GM23338 (cell line): Measurements from ENCODE around the gene NUCB2. TPM values are rescaled to one million over a fixed set of nuclear protein-coding genes. Genes with fewer than 3 reads are reported as not detected.

Experiments used
- ATAC-seq: fragments of 200-7000 bp; cut with Tn5 transposase; 3 replicates; pipeline ENCODE4 v1.9.1; 2020
- DNase-seq: peaks from one replicate; pipeline ENCODE4 v3.0.0-alpha.2; 2015; ENCODE audit warnings: low spot score
- H2AFZ ChIP-seq: fragments of 200-600 bp; sonication (generic); 2 replicates; pipeline ENCODE4 v1.8.0; 2016; ENCODE audit warnings: antibody characterized with exemption, mild to moderate bottlenecking, moderate library complexity
- H3F3A ChIP-seq: fragments of 200-600 bp; sonication (generic); replicated peaks from 2 replicates; pipeline ENCODE4 v1.8.0; 2017; ENCODE audit warnings: antibody characterized with exemption, mixed run types, low read depth
- H3K27ac ChIP-seq: fragments of 200-600 bp; sonication (generic); 2 replicates; pipeline ENCODE4 v1.6.1; 2016; ENCODE audit warnings: low read depth
- H3K27me3 ChIP-seq: fragments of 200-600 bp; sonication (generic); 2 replicates; pipeline ENCODE4 v1.8.0; 2016; ENCODE audit warnings: mild to moderate bottlenecking, mixed run types, moderate library complexity; ENCODE audit not compliant: insufficient read depth
- H3K36me3 ChIP-seq: fragments of 200-600 bp; sonication (generic); 2 replicates; pipeline ENCODE4 v1.8.0; 2016; ENCODE audit warnings: mild to moderate bottlenecking; ENCODE audit not compliant: insufficient read depth
- H3K4me1 ChIP-seq: fragments of 200-600 bp; sonication (generic); 2 replicates; pipeline ENCODE4 v1.8.0; 2016; ENCODE audit warnings: mild to moderate bottlenecking, moderate library complexity; ENCODE audit not compliant: insufficient read depth
- H3K4me2 ChIP-seq: fragments of 200-600 bp; sonication (generic); 2 replicates; pipeline ENCODE4 v1.7.1; 2017; ENCODE audit warnings: mixed run types
- H3K4me3 ChIP-seq: fragments of 200-600 bp; sonication (generic); 2 replicates; pipeline ENCODE4 v1.6.1; 2016; ENCODE audit warnings: mixed run types
- H3K79me2 ChIP-seq: fragments of 200-600 bp; sonication (generic); replicated peaks from 2 replicates; pipeline ENCODE4 v1.8.0; 2017; ENCODE audit warnings: mild to moderate bottlenecking; ENCODE audit not compliant: insufficient read depth
- H3K9me2 ChIP-seq: fragments of 200-600 bp; sonication (generic); 2 replicates; pipeline ENCODE4 v1.8.0; 2017; ENCODE audit not compliant: insufficient read depth
- H4K20me1 ChIP-seq: fragments of 200-600 bp; sonication (generic); replicated peaks from 2 replicates; pipeline ENCODE4 v1.8.0; 2017; ENCODE audit warnings: mild to moderate bottlenecking; ENCODE audit not compliant: insufficient read depth
- H3K27ac Mint-ChIP-seq: 2 replicates; pipeline ENCODE4 v1.8.0; 2020; ENCODE audit warnings: inconsistent platforms, mild to moderate bottlenecking, moderate library complexity, mixed read lengths
- H3K27me3 Mint-ChIP-seq: 3 replicates; pipeline ENCODE4 v1.8.0; 2022; ENCODE audit warnings: low read depth, mild to moderate bottlenecking, moderate library complexity, mixed read lengths, inconsistent platforms; ENCODE audit not compliant: insufficient read depth, poor library complexity
- H3K36me3 Mint-ChIP-seq: 3 replicates; pipeline ENCODE4 v1.8.0; 2021; ENCODE audit warnings: low read depth, mild to moderate bottlenecking, inconsistent platforms, moderate library complexity, mixed read lengths
- H3K4me1 Mint-ChIP-seq: 3 replicates; pipeline ENCODE4 v1.8.0; 2020; ENCODE audit warnings: mild to moderate bottlenecking, inconsistent platforms, mixed read lengths
- H3K4me3 Mint-ChIP-seq: 3 replicates; pipeline ENCODE4 v1.8.0; 2021; ENCODE audit warnings: moderate library complexity, mild to moderate bottlenecking, inconsistent platforms, mixed read lengths
- H3K9me3 Mint-ChIP-seq: 3 replicates; pipeline ENCODE4 v1.8.0; 2020; ENCODE audit warnings: moderate library complexity, mild to moderate bottlenecking, inconsistent platforms, mixed read lengths
- CREB1 ChIP-seq: fragments of 250-450 bp; sonication (Bioruptor Pico); IDR thresholded peaks from 2 replicates; pipeline ENCODE4 v1.5.0; 2020; ENCODE audit warnings: low read depth, mild to moderate bottlenecking, moderate library complexity
- EZH2 ChIP-seq: fragments of 200-600 bp; sonication (generic); IDR thresholded peaks from one replicate; pipeline ENCODE4 v1.8.0; 2017; ENCODE audit warnings: antibody characterized with exemption, mild to moderate bottlenecking, low read depth; ENCODE audit not compliant: unreplicated experiment
- EZH2phosphoT487 ChIP-seq: fragments of 200-600 bp; sonication (generic); IDR thresholded peaks from one replicate; pipeline ENCODE4 v1.8.1; 2018; ENCODE audit warnings: antibody characterized with exemption; ENCODE audit not compliant: unreplicated experiment
- ZNF331 ChIP-seq: fragments of 250-450 bp; sonication (Bioruptor Pico); IDR thresholded peaks from 2 replicates; pipeline ENCODE4 v1.5.0; 2020; ENCODE audit warnings: low read depth, mild to moderate bottlenecking, moderate library complexity
- polyA plus RNA-seq: library from polyadenylated mRNA; unstranded; fragments of >200 nt; fragmentation: Nextera tagmentation; extraction: Ambion mirVana; gene quantifications from 2 replicates; pipeline ENCODE4 v1.2.1, GENCODE V29; 2016
- total RNA-seq: library from RNA; depleted of rRNA; stranded (reverse); fragments of >200 nt; shearing (Covaris generic); gene quantifications from 2 replicates; pipeline ENCODE4 v1.2.3, GENCODE V29; 2014
- TF ChIP-seq, protein P1 (sequence below): fragments of 250-450 bp; sonication (Bioruptor Pico); IDR thresholded peaks from 2 replicates; pipeline ENCODE4 v1.5.0; 2020; ENCODE audit warnings: mild to moderate bottlenecking, moderate library complexity

Gene NUCB2
- total and polyA plus RNA-seq, 2 experiments from 2014 or later = 16.6 to 86.9 TPM

DNA sequence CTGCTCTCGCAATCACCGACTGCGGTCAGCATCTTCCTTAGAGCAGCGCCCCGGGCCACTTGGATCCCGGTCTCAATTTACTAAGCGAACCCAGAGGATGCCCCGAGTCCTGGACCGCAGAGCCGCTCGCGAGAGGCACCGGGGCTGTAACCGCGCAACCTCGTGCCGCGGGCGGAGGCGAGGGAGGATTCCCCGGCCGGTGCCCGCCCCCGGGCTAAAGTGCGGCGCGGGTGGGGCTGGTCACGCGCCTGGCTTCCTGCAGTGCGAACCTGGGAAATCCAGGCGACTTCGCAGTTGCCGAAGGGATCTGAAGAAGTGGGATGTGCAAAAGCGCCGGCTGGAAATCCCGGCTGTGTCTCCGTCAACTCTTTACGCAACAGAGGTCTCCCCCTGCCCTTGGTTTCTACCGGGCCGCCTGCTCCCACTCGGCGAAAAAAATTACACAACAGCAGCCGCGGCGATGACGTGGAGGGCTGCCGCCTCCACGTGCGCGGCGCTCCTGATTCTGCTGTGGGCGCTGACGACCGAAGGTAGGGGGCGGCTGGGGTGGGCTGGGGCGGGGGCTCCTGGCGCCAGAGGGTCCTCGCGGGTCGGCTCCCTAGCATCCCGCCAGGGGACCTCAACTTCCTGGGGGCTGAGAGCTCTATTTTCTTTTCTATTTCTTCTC lies 75.1 kb downstream of the NUCB2 start, which contains the start of gene NCR3LG1:
NCR3LG1 (plus strand) TSS at position 291 of the 667 bp plus-strand sequence; CDS start at position 461, 170 bp downstream.
- peaks cover 75% of the 10 kb centered on the region for H3K27me3 ChIP-seq
- TF ChIP-seq ZNF331 (CRISPR knock-in tag) = no peak
- TF ChIP-seq EZH2 = peak; percentile 41
- TF ChIP-seq CREB1 (CRISPR knock-in tag) = 0 out of 2 replicates have a peak, but pooled peaks have one; percentile 39
- TF ChIP-seq, protein P1, sequence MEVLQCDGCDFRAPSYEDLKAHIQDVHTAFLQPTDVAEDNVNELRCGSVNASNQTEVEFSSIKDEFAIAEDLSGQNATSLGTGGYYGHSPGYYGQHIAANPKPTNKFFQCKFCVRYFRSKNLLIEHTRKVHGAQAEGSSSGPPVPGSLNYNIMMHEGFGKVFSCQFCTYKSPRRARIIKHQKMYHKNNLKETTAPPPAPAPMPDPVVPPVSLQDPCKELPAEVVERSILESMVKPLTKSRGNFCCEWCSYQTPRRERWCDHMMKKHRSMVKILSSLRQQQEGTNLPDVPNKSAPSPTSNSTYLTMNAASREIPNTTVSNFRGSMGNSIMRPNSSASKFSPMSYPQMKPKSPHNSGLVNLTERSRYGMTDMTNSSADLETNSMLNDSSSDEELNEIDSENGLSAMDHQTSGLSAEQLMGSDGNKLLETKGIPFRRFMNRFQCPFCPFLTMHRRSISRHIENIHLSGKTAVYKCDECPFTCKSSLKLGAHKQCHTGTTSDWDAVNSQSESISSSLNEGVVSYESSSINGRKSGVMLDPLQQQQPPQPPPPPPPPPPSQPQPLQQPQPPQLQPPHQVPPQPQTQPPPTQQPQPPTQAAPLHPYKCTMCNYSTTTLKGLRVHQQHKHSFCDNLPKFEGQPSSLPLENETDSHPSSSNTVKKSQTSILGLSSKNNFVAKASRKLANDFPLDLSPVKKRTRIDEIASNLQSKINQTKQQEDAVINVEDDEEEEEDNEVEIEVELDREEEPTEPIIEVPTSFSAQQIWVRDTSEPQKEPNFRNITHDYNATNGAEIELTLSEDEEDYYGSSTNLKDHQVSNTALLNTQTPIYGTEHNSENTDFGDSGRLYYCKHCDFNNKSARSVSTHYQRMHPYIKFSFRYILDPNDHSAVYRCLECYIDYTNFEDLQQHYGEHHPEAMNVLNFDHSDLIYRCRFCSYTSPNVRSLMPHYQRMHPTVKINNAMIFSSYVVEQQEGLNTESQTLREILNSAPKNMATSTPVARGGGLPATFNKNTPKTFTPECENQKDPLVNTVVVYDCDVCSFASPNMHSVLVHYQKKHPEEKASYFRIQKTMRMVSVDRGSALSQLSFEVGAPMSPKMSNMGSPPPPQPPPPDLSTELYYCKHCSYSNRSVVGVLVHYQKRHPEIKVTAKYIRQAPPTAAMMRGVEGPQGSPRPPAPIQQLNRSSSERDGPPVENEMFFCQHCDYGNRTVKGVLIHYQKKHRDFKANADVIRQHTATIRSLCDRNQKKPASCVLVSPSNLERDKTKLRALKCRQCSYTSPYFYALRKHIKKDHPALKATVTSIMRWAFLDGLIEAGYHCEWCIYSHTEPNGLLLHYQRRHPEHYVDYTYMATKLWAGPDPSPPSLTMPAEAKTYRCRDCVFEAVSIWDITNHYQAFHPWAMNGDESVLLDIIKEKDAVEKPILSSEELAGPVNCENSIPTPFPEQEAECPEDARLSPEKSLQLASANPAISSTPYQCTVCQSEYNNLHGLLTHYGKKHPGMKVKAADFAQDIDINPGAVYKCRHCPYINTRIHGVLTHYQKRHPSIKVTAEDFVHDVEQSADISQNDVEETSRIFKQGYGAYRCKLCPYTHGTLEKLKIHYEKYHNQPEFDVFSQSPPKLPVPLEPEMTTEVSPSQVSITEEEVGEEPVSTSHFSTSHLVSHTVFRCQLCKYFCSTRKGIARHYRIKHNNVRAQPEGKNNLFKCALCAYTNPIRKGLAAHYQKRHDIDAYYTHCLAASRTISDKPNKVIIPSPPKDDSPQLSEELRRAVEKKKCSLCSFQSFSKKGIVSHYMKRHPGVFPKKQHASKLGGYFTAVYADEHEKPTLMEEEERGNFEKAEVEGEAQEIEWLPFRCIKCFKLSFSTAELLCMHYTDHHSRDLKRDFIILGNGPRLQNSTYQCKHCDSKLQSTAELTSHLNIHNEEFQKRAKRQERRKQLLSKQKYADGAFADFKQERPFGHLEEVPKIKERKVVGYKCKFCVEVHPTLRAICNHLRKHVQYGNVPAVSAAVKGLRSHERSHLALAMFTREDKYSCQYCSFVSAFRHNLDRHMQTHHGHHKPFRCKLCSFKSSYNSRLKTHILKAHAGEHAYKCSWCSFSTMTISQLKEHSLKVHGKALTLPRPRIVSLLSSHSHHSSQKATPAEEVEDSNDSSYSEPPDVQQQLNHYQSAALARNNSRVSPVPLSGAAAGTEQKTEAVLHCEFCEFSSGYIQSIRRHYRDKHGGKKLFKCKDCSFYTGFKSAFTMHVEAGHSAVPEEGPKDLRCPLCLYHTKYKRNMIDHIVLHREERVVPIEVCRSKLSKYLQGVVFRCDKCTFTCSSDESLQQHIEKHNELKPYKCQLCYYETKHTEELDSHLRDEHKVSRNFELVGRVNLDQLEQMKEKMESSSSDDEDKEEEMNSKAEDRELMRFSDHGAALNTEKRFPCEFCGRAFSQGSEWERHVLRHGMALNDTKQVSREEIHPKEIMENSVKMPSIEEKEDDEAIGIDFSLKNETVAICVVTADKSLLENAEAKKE (CRISPR knock-in tag) = no peak
- peak; percentile 71 for TF ChIP-seq EZH2phosphoT487
- 0 out of 2 replicates have a peak, but pooled peaks cover 3% of the 10 kb centered on the region for H3F3A ChIP-seq
- peak within 1 kb of the TSS; percentile 95 for H2AFZ ChIP-seq
- H4K20me1 ChIP-seq = 0 out of 2 replicates have a peak, but pooled peaks cover 3% of the 10 kb centered on the region
- H3K27ac ChIP-seq = no peak within 1 kb of the TSS
- H3K4me2 ChIP-seq = peak within 1 kb of the TSS; percentile 76
- DNase-seq (peak; percentile 77), ATAC-seq (peak; percentile 66)
- Mint-ChIP-seq H3K9me3 (peaks cover 13% of the 10 kb centered on the region), H3K27ac (no peak within 1 kb of the TSS), H3K4me1 (peaks cover 21% of the 10 kb centered on the region), H3K36me3 (peaks cover 3% of the 10 kb centered on the region; the same call in 1 of the 3 replicates), H3K4me3 (peak within 1 kb of the TSS; percentile 76), H3K27me3 (peaks cover 53% of the 10 kb centered on the region)
- H3K9me2 ChIP-seq = no peaks in the 10 kb centered on the region
- H3K36me3 ChIP-seq = no peaks in the 10 kb centered on the region
- H3K4me1 ChIP-seq = peaks cover 18% of the 10 kb centered on the region
- peak within 1 kb of the TSS; percentile 69 for H3K4me3 ChIP-seq
- no peaks in the 10 kb centered on the region for H3K79me2 ChIP-seq
